H9 (cell line): ENCODE data around the gene BMP5. TPM values are rescaled to one million over a fixed set of nuclear protein-coding genes. Genes with fewer than 3 reads are reported as not detected.

Experiments
- DNase-seq: peaks from one replicate; pipeline ENCODE4 v3.0.0-alpha.2; 2017
- H2AFZ ChIP-seq: one replicate; pipeline ENCODE4 v1.6.1; 2013; ENCODE audit warnings: mild to moderate bottlenecking, low read length, control low read depth, moderate library complexity
- H2AK5ac ChIP-seq: 2 replicates; pipeline ENCODE4 v1.6.1; 2013; ENCODE audit warnings: low read length, control low read depth, mixed read lengths; ENCODE audit not compliant: insufficient read length
- H2BK120ac ChIP-seq: one replicate; pipeline ENCODE4 v1.6.1; 2013; ENCODE audit warnings: low read depth, mild to moderate bottlenecking, low read length, control low read depth, inconsistent platforms; ENCODE audit not compliant: poor library complexity, severe bottlenecking
- H2BK12ac ChIP-seq: 2 replicates; pipeline ENCODE4 v1.6.1; 2013; ENCODE audit warnings: low read length, control low read depth, mixed read lengths, low read depth; ENCODE audit not compliant: insufficient read length
- H2BK15ac ChIP-seq: 2 replicates; pipeline ENCODE4 v1.6.1; 2013; ENCODE audit warnings: low read depth, low read length, control low read depth
- H2BK20ac ChIP-seq: one replicate; pipeline ENCODE4 v1.6.1; 2013; ENCODE audit warnings: low read depth, mild to moderate bottlenecking, low read length, control low read depth, inconsistent platforms; ENCODE audit not compliant: poor library complexity, severe bottlenecking
- H2BK5ac ChIP-seq: 2 replicates; pipeline ENCODE4 v1.6.1; 2013; ENCODE audit warnings: low read length, control low read depth, mixed read lengths; ENCODE audit not compliant: insufficient read length
- H3K14ac ChIP-seq: 2 replicates; pipeline ENCODE4 v1.6.1; 2013; ENCODE audit warnings: low read length, control low read depth; ENCODE audit not compliant: insufficient read depth
- H3K18ac ChIP-seq: 2 replicates; pipeline ENCODE4 v1.6.1; 2013; ENCODE audit warnings: low read depth, mild to moderate bottlenecking, mixed read lengths, low read length, control low read depth; ENCODE audit not compliant: insufficient read length
- H3K23ac ChIP-seq: 2 replicates; pipeline ENCODE4 v1.6.1; 2013; ENCODE audit warnings: low read length, control low read depth, mixed read lengths, low read depth; ENCODE audit not compliant: insufficient read length
- H3K23me2 ChIP-seq: 2 replicates; pipeline ENCODE4 v1.6.1; 2013; ENCODE audit warnings: low read depth, mild to moderate bottlenecking, mixed read lengths, low read length, control low read depth; ENCODE audit not compliant: insufficient read length, poor library complexity, severe bottlenecking
- H3K27ac ChIP-seq: 2 replicates; pipeline ENCODE4 v1.5.1; 2013; ENCODE audit warnings: low read length, control low read depth, mixed read lengths, low read depth; ENCODE audit not compliant: insufficient read length
- H3K27me3 ChIP-seq: 2 replicates; pipeline ENCODE4 v1.6.1; 2013; ENCODE audit warnings: low read length, control low read depth, inconsistent platforms; ENCODE audit not compliant: insufficient read depth
- H3K4ac ChIP-seq: 2 replicates; pipeline ENCODE4 v1.6.1; 2013; ENCODE audit warnings: low read depth, mild to moderate bottlenecking, control low read depth, inconsistent platforms, low read length, moderate library complexity
- H3K4me1 ChIP-seq: 2 replicates; pipeline ENCODE4 v1.6.1; 2013; ENCODE audit warnings: low read length, control low read depth, inconsistent platforms; ENCODE audit not compliant: insufficient read depth
- H3K4me2 ChIP-seq: 2 replicates; pipeline ENCODE4 v1.6.1; 2013; ENCODE audit warnings: low read length, control low read depth, mixed read lengths; ENCODE audit not compliant: insufficient read length, insufficient read depth
- H3K56ac ChIP-seq: 2 replicates; pipeline ENCODE4 v1.6.1; 2013; ENCODE audit warnings: low read depth, mild to moderate bottlenecking, mixed read lengths, low read length, control low read depth; ENCODE audit not compliant: insufficient read length
- H3K79me1 ChIP-seq: 2 replicates; pipeline ENCODE4 v1.6.1; 2013; ENCODE audit warnings: low read depth, mild to moderate bottlenecking, moderate library complexity, low read length, control low read depth, inconsistent platforms; ENCODE audit not compliant: insufficient read depth, poor library complexity, severe bottlenecking
- H3K79me2 ChIP-seq: 2 replicates; pipeline ENCODE4 v1.6.1; 2013; ENCODE audit warnings: low read length, control low read depth, inconsistent platforms; ENCODE audit not compliant: insufficient read depth
- H3K9ac ChIP-seq: 2 replicates; pipeline ENCODE4 v1.6.1; 2013; ENCODE audit warnings: low read length, control low read depth, mixed read lengths; ENCODE audit not compliant: insufficient read length; ENCODE audit errors: extremely low read depth
- H3K9me3 ChIP-seq: one replicate; pipeline ENCODE4 v1.6.1; 2013; ENCODE audit warnings: low read depth, low read length, inconsistent platforms; ENCODE audit not compliant: control insufficient read depth
- H3T11ph ChIP-seq: one replicate; pipeline ENCODE4 v1.6.1; 2013; ENCODE audit warnings: mild to moderate bottlenecking, low read length, control low read depth, inconsistent platforms
- H4K20me1 ChIP-seq: one replicate; pipeline ENCODE4 v1.6.1; 2013; ENCODE audit not compliant: control insufficient read depth, insufficient read length, insufficient read depth
- H4K5ac ChIP-seq: 2 replicates; pipeline ENCODE4 v1.6.1; 2013; ENCODE audit warnings: low read depth, mild to moderate bottlenecking, mixed read lengths, low read length, control low read depth; ENCODE audit not compliant: insufficient read length
- H4K8ac ChIP-seq: replicated peaks from 2 replicates; pipeline ENCODE4 v1.6.1; 2013; ENCODE audit warnings: low read length, control low read depth, mixed read lengths, low read depth; ENCODE audit not compliant: insufficient read length
- H4K91ac ChIP-seq: 2 replicates; pipeline ENCODE4 v1.6.1; 2013; ENCODE audit warnings: low read depth, mild to moderate bottlenecking, moderate library complexity, mixed read lengths, low read length, control low read depth; ENCODE audit not compliant: insufficient read length
- H3K27ac Mint-ChIP-seq, 3 experiments: 2 replicates in 2 of 3; 3 replicates in 1 of 3; pipeline ENCODE4 v1.8.0; 2020 to 2021; ENCODE audit warnings: mixed read lengths in 3 of 3, mild to moderate bottlenecking in 1 of 3, moderate library complexity in 1 of 3
- H3K27me3 Mint-ChIP-seq: 2 replicates; pipeline ENCODE4 v1.8.0; 2021; ENCODE audit warnings: low read depth, mild to moderate bottlenecking, moderate library complexity, mixed read lengths
- H3K36me3 Mint-ChIP-seq, 3 experiments: 2 replicates in 2 of 3; 3 replicates in 1 of 3; pipeline ENCODE4 v1.8.0; 2020 to 2021; ENCODE audit warnings: low read depth in 3 of 3, mixed read lengths in 3 of 3; ENCODE audit not compliant: insufficient read depth in 1 of 3
- H3K4me1 Mint-ChIP-seq, 2 experiments: 2 replicates each; pipeline ENCODE4 v1.8.0; 2020; ENCODE audit warnings: mixed read lengths in 2 of 2
- H3K4me3 Mint-ChIP-seq, 2 experiments: 2 replicates in 1 of 2; 3 replicates in 1 of 2; pipeline ENCODE4 v1.8.0; 2020 to 2021; ENCODE audit warnings: mild to moderate bottlenecking in 2 of 2, mixed read lengths in 2 of 2, moderate library complexity in 1 of 2
- H3K9me3 Mint-ChIP-seq, 2 experiments: 2 replicates in 1 of 2; 3 replicates in 1 of 2; pipeline ENCODE4 v1.8.0; 2020; ENCODE audit warnings: mild to moderate bottlenecking in 2 of 2, mixed read lengths in 2 of 2, moderate library complexity in 1 of 2
- CTCF ChIP-seq: fragments of 200-600 bp; sonication (generic); conservative IDR thresholded peaks from 3 replicates; pipeline ENCODE4 v1.8.0; 2021; ENCODE audit warnings: antibody characterized with exemption, mild to moderate bottlenecking
- total RNA-seq: library from RNA; stranded (reverse); gene quantifications from 2 replicates; pipeline ENCODE4 v1.2.1, GENCODE V29; 2021

Gene BMP5
- total RNA-seq, 1 experiment from 2014 or later: not detected

DNA sequence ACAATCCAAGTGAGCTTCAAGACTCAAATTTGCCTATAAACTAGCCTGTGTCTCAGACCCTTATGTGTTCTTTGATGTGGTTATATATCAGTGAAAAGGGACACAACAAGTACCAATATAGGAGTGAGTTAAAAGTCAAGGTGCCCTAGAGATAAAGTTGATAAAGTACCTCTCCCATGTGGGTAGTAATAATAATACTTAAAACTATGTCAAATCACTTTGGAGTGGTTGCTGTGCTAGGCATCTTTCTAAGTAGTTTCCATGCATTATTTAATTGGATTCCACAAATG lies 100.4 kb downstream of the BMP5 start:
- no peaks in the 10 kb centered on the region for H3K9me3 Mint-ChIP-seq
- H4K91ac ChIP-seq: no peak overlapping the region
- no peak overlapping the region for H3K27ac ChIP-seq
- no peak overlapping the region for H4K5ac ChIP-seq
- peaks cover 12% of the 10 kb centered on the region in 2 experiments for H3K4me1 Mint-ChIP-seq
- no peaks in the 10 kb centered on the region for H4K20me1 ChIP-seq
- no peak overlapping the region for H3T11ph ChIP-seq
- H2BK120ac ChIP-seq: no peak overlapping the region
- TF ChIP-seq CTCF: no peak
- no peaks in the 10 kb centered on the region for H3K23me2 ChIP-seq
- H2BK15ac ChIP-seq: no peak overlapping the region
- H2BK12ac ChIP-seq: no peak overlapping the region
- no peak overlapping the region for H3K56ac ChIP-seq
- H2AK5ac ChIP-seq: no peak overlapping the region
- no peak overlapping the region for H3K23ac ChIP-seq
- no peaks in the 10 kb centered on the region for H3K4me1 ChIP-seq
- no peaks in the 10 kb centered on the region for H3K9me3 ChIP-seq
- H3K4me3 Mint-ChIP-seq: no peak overlapping the region
- H3K18ac ChIP-seq: no peak overlapping the region
- H3K27me3 Mint-ChIP-seq: no peaks in the 10 kb centered on the region
- H2AFZ ChIP-seq: no peak overlapping the region
- H4K8ac ChIP-seq: no peak overlapping the region
- no peaks in the 10 kb centered on the region for H3K27me3 ChIP-seq
- DNase-seq: no peak
- H2BK20ac ChIP-seq: no peak overlapping the region
- no peak overlapping the region for H3K4me2 ChIP-seq
- H3K4ac ChIP-seq: no peak overlapping the region
- H3K36me3 Mint-ChIP-seq: no peaks in the 10 kb centered on the region
- H3K79me1 ChIP-seq: no peaks in the 10 kb centered on the region
- H3K79me2 ChIP-seq: no peaks in the 10 kb centered on the region
- no peak overlapping the region for H2BK5ac ChIP-seq
- H3K9ac ChIP-seq: no peak overlapping the region
- H3K14ac ChIP-seq: no peak overlapping the region
- no peak overlapping the region for H3K27ac Mint-ChIP-seq
